Measurements from ENCODE around the gene E2F6. TPM values are rescaled to one million over a fixed set of nuclear protein-coding genes. Genes with fewer than 3 reads are reported as not detected.

Gene E2F6
- total and polyA plus RNA-seq, 10 of the 15 experiments (the other 5 are each of a cell fraction or from before 2014, with no cell fraction given) = 4.2 to 15.5 (median 11.3) TPM

- Histone ChIP-seq H3K4me2 (ENCODE audit: control insufficient read depth, insufficient read depth) (no peak overlapping the region), H3K4me1 (ENCODE audit: control insufficient read depth, insufficient read depth, low read length) (no peaks in the 10 kb centered on the region), H3K9me3 (replicated peaks; ENCODE audit: control insufficient read depth, insufficient read depth, low read length) (no peaks in the 10 kb centered on the region), H3K36me3 (ENCODE audit: control insufficient read depth in 2 of 2, insufficient read depth in 2 of 2, low read length in 1 of 2) (no peaks in the 10 kb centered on the region), H2AFZ (ENCODE audit: control insufficient read depth, low read depth, low read length) (no peak overlapping the region), H3K27ac (ENCODE audit: control insufficient read depth, insufficient read depth) (no peak overlapping the region), H4K20me1 (ENCODE audit: control insufficient read depth, insufficient read depth) (no peaks in the 10 kb centered on the region), H3K79me2 (ENCODE audit: control insufficient read depth, insufficient read depth, low read length) (no peaks in the 10 kb centered on the region), H3K9ac (ENCODE audit: control insufficient read depth, insufficient read depth, low read length) (no peak overlapping the region), H3K4me3 (no peak overlapping the region), H3K27me3 (replicated peaks in 1 of 2; ENCODE audit: control insufficient read depth in 2 of 2, insufficient read depth in 2 of 2, low read length in 1 of 2) (peaks cover 6 to 11% of the 10 kb centered on the region in 2 experiments)
- CTCF ChIA-PET = interaction anchor here (0.9 to 6.0 kb wide), 4 partner anchors 12 to 101 kb away, joined by 3 to 206 read pairs (median 4); partner anchors contain the start of gene E2F6
- BruUV-seq (replicated peaks) = no TSS peak
- in situ Hi-C loops (cut with MboI) = no loop called here
- RAD21 ChIA-PET (ENCODE audit: unreplicated experiment) = interaction anchor here (1.7 kb wide), 1 partner anchor 102 kb away, joined by 13 read pairs; no protein-coding TSS in a partner anchor
- SMC1A ChIA-PET (ENCODE audit: uncharacterized antibody, unreplicated experiment) = interaction anchor here (4.6 kb wide), 1 partner anchor 102 kb away, joined by 44 read pairs; no protein-coding TSS in a partner anchor
- no peak for ATAC-seq
- POLR2A ChIA-PET = no interaction called here
- no peak for FAIRE-seq
- WGBS (ENCODE audit: insufficient coverage, insufficient replicate concordance, low lambda C conversion rate, missing lambda C conversion rate) = 61% methylated on average over 6 of the region's 6 CpGs
- TF ChIP-seq CREM (IDR thresholded peaks at IDR 0.05; ENCODE audit: low read depth) (no peak), CEBPZ (IDR thresholded peaks at IDR 0.05; ENCODE audit: low read depth, low read length) (no peak), IRF4 (IDR thresholded peaks at IDR 0.05; ENCODE audit: low read depth, low read length) (no peak), USF2 (IDR thresholded peaks at IDR 0.05; ENCODE audit: borderline replicate concordance, low read depth, low read length) (no peak), POLR2AphosphoS2 (IDR thresholded peaks at IDR 0.05; ENCODE audit: low read depth, low read length) (no peak)
- DNase-seq (ENCODE audit: low read depth, low spot score) = no peak
- intact Hi-C loops (cut with micrococcal nuclease; ENCODE audit: unreplicated experiment) = no loop called here
These were observed 15.4 kb upstream of the E2F6 start for GRCh38 chr2:11481426-11481788.
